HEK293 (cell line): ENCODE results near the gene CLCN7.

ENCODE experiments used
- MZF1 ChIP-seq: fragments of 450-650 bp; formaldehyde crosslinking; IDR thresholded peaks from 2 replicates; pipeline ENCODE4 v1.5.1; 2017; ENCODE audit warnings: missing biosample characterization, missing genetic modification characterization, borderline replicate concordance
- SP2 ChIP-seq: fragments of 450-650 bp; formaldehyde crosslinking; IDR thresholded peaks from 2 replicates; pipeline ENCODE4 v1.5.1; 2016; ENCODE audit warnings: missing biosample characterization, missing genetic modification characterization
- SP3 ChIP-seq: fragments of 450-650 bp; formaldehyde crosslinking; IDR thresholded peaks from 2 replicates; pipeline ENCODE4 v1.5.1; 2016; ENCODE audit warnings: missing biosample characterization, missing genetic modification characterization
- ZFP69B ChIP-seq: fragments of 450-650 bp; formaldehyde crosslinking; IDR thresholded peaks from 2 replicates; pipeline ENCODE4 v1.5.1; 2016; ENCODE audit warnings: missing biosample characterization, missing genetic modification characterization
- ZNF274 ChIP-seq, 2 experiments: fragments of 200-500 bp in 1 of 2; fragments of 450-650 bp in 1 of 2; sonication (Bioruptor generic) in 1 of 2; formaldehyde crosslinking in 1 of 2; IDR thresholded peaks; 2 replicates each; pipeline versions ENCODE4 v1.5.1 to v1.6.1; 2014 to 2016; ENCODE audit warnings: borderline replicate concordance in 1 of 2, inconsistent platforms in 1 of 2, low read length in 1 of 2, missing biosample characterization in 1 of 2, missing genetic modification characterization in 1 of 2
- ZNF391 ChIP-seq: fragments of 450-650 bp; formaldehyde crosslinking; IDR thresholded peaks from 2 replicates; pipeline ENCODE4 v1.5.1; 2016; ENCODE audit warnings: low read depth, missing biosample characterization, missing genetic modification characterization, borderline replicate concordance
- ZNF580 ChIP-seq: fragments of 450-650 bp; formaldehyde crosslinking; IDR thresholded peaks from 2 replicates; pipeline ENCODE4 v1.5.1; 2016; ENCODE audit warnings: missing biosample characterization, missing genetic modification characterization
- ZNF704 ChIP-seq: fragments of 450-650 bp; formaldehyde crosslinking; IDR thresholded peaks from 2 replicates; pipeline ENCODE4 v1.5.1; 2016; ENCODE audit warnings: missing biosample characterization, missing genetic modification characterization
- TF ChIP-seq, protein P1 (sequence below): fragments of 450-650 bp; formaldehyde crosslinking; IDR thresholded peaks from 2 replicates; pipeline ENCODE4 v1.5.1; 2016; ENCODE audit warnings: missing biosample characterization, missing genetic modification characterization
- TF ChIP-seq, protein P2 (sequence below): fragments of 450-650 bp; formaldehyde crosslinking; IDR thresholded peaks from 2 replicates; pipeline ENCODE4 v1.5.1; 2016; ENCODE audit warnings: missing biosample characterization, missing genetic modification characterization
- TF ChIP-seq, protein P3 (sequence below): fragments of 450-650 bp; formaldehyde crosslinking; IDR thresholded peaks from 2 replicates; pipeline ENCODE4 v1.5.1; 2016; ENCODE audit warnings: missing biosample characterization, missing genetic modification characterization
- TF ChIP-seq, protein P4 (sequence below): fragments of 450-650 bp; formaldehyde crosslinking; IDR thresholded peaks from 2 replicates; pipeline ENCODE4 v1.5.1; 2016; ENCODE audit warnings: missing biosample characterization, missing genetic modification characterization

DNA sequence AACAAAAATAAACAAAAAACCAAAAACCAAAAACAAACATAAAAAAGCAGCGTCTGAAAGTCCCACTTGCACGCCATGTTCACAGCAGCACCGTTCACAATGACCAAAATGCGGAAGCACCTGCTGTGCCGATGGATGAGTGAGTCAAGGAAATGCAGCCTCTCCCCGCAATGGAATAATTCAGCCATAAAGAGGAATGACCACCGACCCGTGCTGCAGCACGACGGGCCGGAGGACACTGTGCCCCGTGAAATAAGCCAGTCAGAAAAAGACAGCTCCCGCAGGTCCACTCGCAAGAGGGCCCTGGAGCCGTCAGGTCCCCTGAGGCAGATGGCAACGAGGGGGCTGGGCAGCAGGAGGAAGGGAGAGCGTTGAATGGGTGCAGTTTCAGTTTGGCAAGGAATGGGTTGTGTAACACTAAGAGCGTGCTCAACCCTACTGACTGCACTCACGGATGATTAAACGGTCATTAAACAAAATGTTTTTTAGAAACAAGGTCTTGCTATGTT, 5.1 kb downstream of the CLCN7 start:
- TF ChIP-seq, protein P1, sequence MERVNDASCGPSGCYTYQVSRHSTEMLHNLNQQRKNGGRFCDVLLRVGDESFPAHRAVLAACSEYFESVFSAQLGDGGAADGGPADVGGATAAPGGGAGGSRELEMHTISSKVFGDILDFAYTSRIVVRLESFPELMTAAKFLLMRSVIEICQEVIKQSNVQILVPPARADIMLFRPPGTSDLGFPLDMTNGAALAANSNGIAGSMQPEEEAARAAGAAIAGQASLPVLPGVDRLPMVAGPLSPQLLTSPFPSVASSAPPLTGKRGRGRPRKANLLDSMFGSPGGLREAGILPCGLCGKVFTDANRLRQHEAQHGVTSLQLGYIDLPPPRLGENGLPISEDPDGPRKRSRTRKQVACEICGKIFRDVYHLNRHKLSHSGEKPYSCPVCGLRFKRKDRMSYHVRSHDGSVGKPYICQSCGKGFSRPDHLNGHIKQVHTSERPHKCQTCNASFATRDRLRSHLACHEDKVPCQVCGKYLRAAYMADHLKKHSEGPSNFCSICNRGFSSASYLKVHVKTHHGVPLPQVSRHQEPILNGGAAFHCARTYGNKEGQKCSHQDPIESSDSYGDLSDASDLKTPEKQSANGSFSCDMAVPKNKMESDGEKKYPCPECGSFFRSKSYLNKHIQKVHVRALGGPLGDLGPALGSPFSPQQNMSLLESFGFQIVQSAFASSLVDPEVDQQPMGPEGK (tag by site-specific recombination) = no peak
- TF ChIP-seq SP2 = no peak
- no peak for TF ChIP-seq SP3
- TF ChIP-seq, protein P2, sequence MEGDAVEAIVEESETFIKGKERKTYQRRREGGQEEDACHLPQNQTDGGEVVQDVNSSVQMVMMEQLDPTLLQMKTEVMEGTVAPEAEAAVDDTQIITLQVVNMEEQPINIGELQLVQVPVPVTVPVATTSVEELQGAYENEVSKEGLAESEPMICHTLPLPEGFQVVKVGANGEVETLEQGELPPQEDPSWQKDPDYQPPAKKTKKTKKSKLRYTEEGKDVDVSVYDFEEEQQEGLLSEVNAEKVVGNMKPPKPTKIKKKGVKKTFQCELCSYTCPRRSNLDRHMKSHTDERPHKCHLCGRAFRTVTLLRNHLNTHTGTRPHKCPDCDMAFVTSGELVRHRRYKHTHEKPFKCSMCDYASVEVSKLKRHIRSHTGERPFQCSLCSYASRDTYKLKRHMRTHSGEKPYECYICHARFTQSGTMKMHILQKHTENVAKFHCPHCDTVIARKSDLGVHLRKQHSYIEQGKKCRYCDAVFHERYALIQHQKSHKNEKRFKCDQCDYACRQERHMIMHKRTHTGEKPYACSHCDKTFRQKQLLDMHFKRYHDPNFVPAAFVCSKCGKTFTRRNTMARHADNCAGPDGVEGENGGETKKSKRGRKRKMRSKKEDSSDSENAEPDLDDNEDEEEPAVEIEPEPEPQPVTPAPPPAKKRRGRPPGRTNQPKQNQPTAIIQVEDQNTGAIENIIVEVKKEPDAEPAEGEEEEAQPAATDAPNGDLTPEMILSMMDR (tag by site-specific recombination) = no peak
- TF ChIP-seq ZNF704 (tag by site-specific recombination) = no peak
- TF ChIP-seq, protein P3, sequence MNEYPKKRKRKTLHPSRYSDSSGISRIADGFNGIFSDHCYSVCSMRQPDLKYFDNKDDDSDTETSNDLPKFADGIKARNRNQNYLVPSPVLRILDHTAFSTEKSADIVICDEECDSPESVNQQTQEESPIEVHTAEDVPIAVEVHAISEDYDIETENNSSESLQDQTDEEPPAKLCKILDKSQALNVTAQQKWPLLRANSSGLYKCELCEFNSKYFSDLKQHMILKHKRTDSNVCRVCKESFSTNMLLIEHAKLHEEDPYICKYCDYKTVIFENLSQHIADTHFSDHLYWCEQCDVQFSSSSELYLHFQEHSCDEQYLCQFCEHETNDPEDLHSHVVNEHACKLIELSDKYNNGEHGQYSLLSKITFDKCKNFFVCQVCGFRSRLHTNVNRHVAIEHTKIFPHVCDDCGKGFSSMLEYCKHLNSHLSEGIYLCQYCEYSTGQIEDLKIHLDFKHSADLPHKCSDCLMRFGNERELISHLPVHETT (tag by site-specific recombination) = no peak
- TF ChIP-seq, protein P4, sequence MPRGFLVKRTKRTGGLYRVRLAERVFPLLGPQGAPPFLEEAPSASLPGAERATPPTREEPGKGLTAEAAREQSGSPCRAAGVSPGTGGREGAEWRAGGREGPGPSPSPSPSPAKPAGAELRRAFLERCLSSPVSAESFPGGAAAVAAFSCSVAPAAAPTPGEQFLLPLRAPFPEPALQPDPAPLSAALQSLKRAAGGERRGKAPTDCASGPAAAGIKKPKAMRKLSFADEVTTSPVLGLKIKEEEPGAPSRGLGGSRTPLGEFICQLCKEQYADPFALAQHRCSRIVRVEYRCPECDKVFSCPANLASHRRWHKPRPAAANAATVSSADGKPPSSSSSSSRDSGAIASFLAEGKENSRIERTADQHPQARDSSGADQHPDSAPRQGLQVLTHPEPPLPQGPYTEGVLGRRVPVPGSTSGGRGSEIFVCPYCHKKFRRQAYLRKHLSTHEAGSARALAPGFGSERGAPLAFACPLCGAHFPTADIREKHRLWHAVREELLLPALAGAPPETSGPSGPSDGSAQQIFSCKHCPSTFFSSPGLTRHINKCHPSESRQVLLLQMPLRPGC (tag by site-specific recombination) = no peak
- TF ChIP-seq ZNF274 (IDR thresholded peaks at IDR 0.05; ENCODE audit: low read length) = no peak
- TF ChIP-seq ZNF274 (tag by site-specific recombination; IDR thresholded peaks at IDR 0.05; ENCODE audit: borderline replicate concordance) = no peak
- no peak for TF ChIP-seq ZNF391
- TF ChIP-seq MZF1 (tag by site-specific recombination) = no peak
- no peak for TF ChIP-seq ZFP69B (tag by site-specific recombination)
- TF ChIP-seq ZNF580 = no peak
